Astrocyte of the cerebellum (primary cell): Measurements from ENCODE around the gene NADSYN1.

Experiments
- DNase-seq: peaks from one replicate; pipeline ENCODE4 v3.0.0-alpha.2; 2011; ENCODE audit warnings: low read depth
- H3K4me3 ChIP-seq: 2 replicates; pipeline ENCODE4 v1.5.1; 2011; ENCODE audit warnings: mild to moderate bottlenecking, low read depth, low read length, moderate library complexity
- CTCF ChIP-seq: IDR thresholded peaks from 2 replicates; pipeline ENCODE4 v1.5.1; 2012; ENCODE audit warnings: low read length, low read depth, moderate library complexity, mild to moderate bottlenecking; ENCODE audit errors: missing control alignments
- in situ Hi-C: cut with HindIII; loops from 2 replicates; pipeline ENCODE4 v1.10.0; 2017; ENCODE audit warnings: low sequenced_read_pairs

Gene NADSYN1

GRCh38 chr11:71425860-71426259 is 27.1 kb upstream of the NADSYN1 start:
- in situ Hi-C loops, result no loop called here
- no peak for TF ChIP-seq CTCF
- no peak overlapping the region for H3K4me3 ChIP-seq
- no peak for DNase-seq

GRCh38 chr11:71426413-71426812 is 26.6 kb upstream of the NADSYN1 start:
- DNase-seq, result no peak
- no peak for TF ChIP-seq CTCF

GRCh38 chr11:71428861-71429435 is 24.1 kb upstream of the NADSYN1 start:
- DNase-seq, result no peak
- in situ Hi-C loops, result no loop called here
- no peak for TF ChIP-seq CTCF
- no peak overlapping the region for H3K4me3 ChIP-seq

More at GRCh38 chr11:71426413-71426812, 26.6 kb upstream of the NADSYN1 start:
- in situ Hi-C loops, result no loop called here
- H3K4me3 ChIP-seq, result no peak overlapping the region

- no peak overlapping the region for H3K4me3 ChIP-seq
- in situ Hi-C loops, result no loop called here
- DNase-seq, result no peak
- TF ChIP-seq CTCF, result no peak
These were observed 23.3 kb upstream of the NADSYN1 start for GRCh38 chr11:71429701-71430100.

GRCh38 chr11:71430166-71430565 is 22.8 kb upstream of the NADSYN1 start:
- no peak for TF ChIP-seq CTCF
- H3K4me3 ChIP-seq, result no peak overlapping the region
- in situ Hi-C loops, result no loop called here
- DNase-seq, result no peak

GRCh38 chr11:71431271-71431670 is 21.7 kb upstream of the NADSYN1 start:
- in situ Hi-C loops, result no loop called here
- TF ChIP-seq CTCF, result no peak
- H3K4me3 ChIP-seq, result no peak overlapping the region
- no peak for DNase-seq
